MM.1S (cell line): Measurements from ENCODE around the gene LIX1.

ENCODE experiments used
- DNase-seq: peaks from one replicate; pipeline ENCODE4 v3.0.0-alpha.2; 2015
- H2AFZ ChIP-seq: fragments of 300-600 bp; sonication (generic); 2 replicates; pipeline ENCODE4 v1.6.0; 2016; ENCODE audit warnings: antibody characterized with exemption, low read length
- H3F3A ChIP-seq: fragments of 300-600 bp; sonication (generic); 2 replicates; pipeline ENCODE4 v1.6.1; 2016; ENCODE audit warnings: mild to moderate bottlenecking, antibody characterized with exemption, low read length, moderate library complexity, mixed read lengths; ENCODE audit not compliant: insufficient read depth
- H3K27ac ChIP-seq: fragments of 300-600 bp; sonication (generic); 2 replicates; pipeline ENCODE4 v1.5.1; 2016; ENCODE audit warnings: mild to moderate bottlenecking, low read length
- H3K27me3 ChIP-seq: fragments of 300-600 bp; sonication (generic); replicated peaks from 2 replicates; pipeline ENCODE4 v1.6.0; 2016; ENCODE audit warnings: low read length; ENCODE audit not compliant: insufficient read depth
- H3K36me3 ChIP-seq: fragments of 300-600 bp; sonication (generic); replicated peaks from 2 replicates; pipeline ENCODE4 v1.6.1; 2016; ENCODE audit warnings: mild to moderate bottlenecking, low read length, mixed read lengths; ENCODE audit not compliant: insufficient read depth
- H3K4me1 ChIP-seq: fragments of 300-600 bp; sonication (generic); 2 replicates; pipeline ENCODE4 v1.6.1; 2016; ENCODE audit warnings: low read length, mixed read lengths
- H3K4me2 ChIP-seq: fragments of 300-600 bp; sonication (generic); 2 replicates; pipeline ENCODE4 v1.6.0; 2016; ENCODE audit warnings: low read depth, low read length
- H3K4me3 ChIP-seq: fragments of 300-600 bp; sonication (generic); 2 replicates; pipeline ENCODE4 v1.5.1; 2016; ENCODE audit warnings: low read length, mixed read lengths
- H3K79me2 ChIP-seq: fragments of 300-600 bp; sonication (generic); 2 replicates; pipeline ENCODE4 v1.6.1; 2016; ENCODE audit warnings: mixed run types, low read length, mixed read lengths
- H3K9ac ChIP-seq: fragments of 300-600 bp; sonication (generic); 2 replicates; pipeline ENCODE4 v1.6.1; 2016; ENCODE audit warnings: low read length, mixed read lengths
- H3K9me2 ChIP-seq: fragments of 300-600 bp; sonication (generic); replicated peaks from 2 replicates; pipeline ENCODE4 v1.6.1; 2016; ENCODE audit warnings: mild to moderate bottlenecking, low read length, mixed read lengths; ENCODE audit not compliant: insufficient read depth
- H3K9me3 ChIP-seq: fragments of 300-600 bp; sonication (generic); replicated peaks from 2 replicates; pipeline ENCODE4 v1.6.1; 2016; ENCODE audit warnings: mild to moderate bottlenecking, low read length, mixed read lengths; ENCODE audit not compliant: insufficient read depth
- H4K20me1 ChIP-seq: fragments of 300-600 bp; sonication (generic); 2 replicates; pipeline ENCODE4 v1.6.1; 2016; ENCODE audit warnings: mild to moderate bottlenecking, low read length, moderate library complexity, mixed read lengths; ENCODE audit not compliant: insufficient read depth
- CTCF ChIP-seq: fragments of 300-600 bp; sonication (generic); IDR thresholded peaks from 2 replicates; pipeline ENCODE4 v1.5.1; 2016; ENCODE audit warnings: antibody characterized with exemption, low read length, mixed read lengths
- EZH2 ChIP-seq: fragments of 300-600 bp; sonication (generic); optimal IDR thresholded peaks from 2 replicates; pipeline ENCODE3; 2017; ENCODE audit warnings: low read depth, mild to moderate bottlenecking, antibody characterized with exemption, low read length, mixed read lengths
- EZH2phosphoT487 ChIP-seq: fragments of 300-600 bp; sonication (generic); IDR thresholded peaks from 2 replicates; pipeline ENCODE4 v1.6.1; 2018; ENCODE audit warnings: antibody characterized with exemption, low read length

LIX1 gene

DNA sequence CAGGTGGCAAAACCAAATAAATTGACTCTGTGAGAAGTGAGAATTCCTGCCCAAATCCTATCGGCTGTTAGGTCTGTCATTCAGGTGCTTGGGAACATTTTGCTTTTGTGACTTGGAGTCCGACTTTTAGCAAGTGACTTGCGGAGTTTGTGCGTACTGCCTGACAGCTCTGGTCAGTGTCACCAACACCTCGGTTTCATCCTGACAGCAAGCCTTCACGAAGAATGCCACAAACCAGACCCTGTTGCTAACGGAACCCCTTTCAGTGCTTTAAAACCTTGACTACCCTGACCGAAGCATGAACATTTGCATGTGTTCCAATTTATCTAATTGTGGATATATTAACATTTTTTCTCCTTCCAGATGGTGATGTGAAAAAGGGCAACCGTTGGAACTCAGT is 26.5 kb downstream of the LIX1 start:
- Histone ChIP-seq H3K9me3 (no peaks in the 10 kb centered on the region), H3K79me2 (no peaks in the 10 kb centered on the region), H3F3A (no peaks in the 10 kb centered on the region), H3K36me3 (no peaks in the 10 kb centered on the region), H2AFZ (no peak overlapping the region), H3K4me2 (no peak overlapping the region), H3K4me3 (no peak overlapping the region), H3K9me2 (no peaks in the 10 kb centered on the region), H3K4me1 (peaks cover 9% of the 10 kb centered on the region; the same call in 1 of the 2 replicates), H3K9ac (no peak overlapping the region), H4K20me1 (no peaks in the 10 kb centered on the region), H3K27me3 (no peaks in the 10 kb centered on the region), H3K27ac (no peak overlapping the region)
- DNase-seq: no peak
- no peak for TF ChIP-seq EZH2phosphoT487
- TF ChIP-seq EZH2: no peak
- no peak for TF ChIP-seq CTCF

DNA sequence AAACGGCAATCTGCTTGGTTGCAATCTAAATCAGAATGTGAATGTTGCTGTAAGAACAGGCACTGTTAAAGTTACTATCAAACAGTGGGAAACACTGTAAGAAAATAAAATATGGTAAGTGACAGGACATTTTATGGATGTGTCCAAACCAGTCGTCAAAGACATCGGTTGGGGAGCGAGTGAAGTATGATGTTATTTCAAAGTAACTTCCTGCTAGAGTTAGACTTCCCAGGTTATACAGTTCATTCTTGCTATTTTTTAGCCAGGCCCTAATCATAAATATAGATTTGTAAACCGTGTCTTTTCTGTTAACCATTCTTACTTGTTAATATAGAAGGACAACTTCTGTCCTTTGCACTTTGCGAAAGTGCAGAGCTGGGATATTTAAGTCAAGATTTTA is 30.2 kb downstream of the LIX1 start:
- Histone ChIP-seq H3K4me2 (no peak overlapping the region), H4K20me1 (no peaks in the 10 kb centered on the region), H3K4me3 (no peak overlapping the region), H3K9ac (no peak overlapping the region), H3K9me2 (no peaks in the 10 kb centered on the region), H3K79me2 (no peaks in the 10 kb centered on the region), H3F3A (no peaks in the 10 kb centered on the region), H3K36me3 (no peaks in the 10 kb centered on the region), H3K4me1 (no peaks in the 10 kb centered on the region), H3K27ac (no peak overlapping the region), H3K27me3 (no peaks in the 10 kb centered on the region), H2AFZ (no peak overlapping the region), H3K9me3 (no peaks in the 10 kb centered on the region)
- TF ChIP-seq CTCF: no peak
- TF ChIP-seq EZH2phosphoT487: no peak
- TF ChIP-seq EZH2: no peak
- DNase-seq: no peak

DNA sequence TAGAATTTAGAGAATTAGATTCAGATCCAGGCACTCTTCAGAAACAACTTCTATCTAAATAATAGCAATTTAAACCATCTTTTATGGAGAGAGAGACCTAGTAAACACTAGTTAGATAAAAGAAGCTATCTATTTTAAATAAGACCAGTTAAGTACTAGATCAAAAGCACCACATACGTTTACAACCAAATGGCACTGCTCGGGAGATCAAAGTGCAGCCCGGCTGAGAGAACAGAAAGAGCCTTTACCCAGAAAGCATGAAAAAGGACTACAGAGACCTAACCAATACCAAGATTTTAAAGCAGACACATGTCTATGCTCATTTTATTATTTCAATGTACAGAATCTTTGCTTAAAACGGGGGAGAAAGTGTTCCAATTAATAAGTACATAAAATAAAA is 30.8 kb downstream of the LIX1 start:
- Histone ChIP-seq H3K4me1 (no peaks in the 10 kb centered on the region), H3K4me3 (no peak overlapping the region), H3K9me3 (no peaks in the 10 kb centered on the region), H3K9ac (no peak overlapping the region), H3K79me2 (no peaks in the 10 kb centered on the region), H3K9me2 (no peaks in the 10 kb centered on the region), H2AFZ (no peak overlapping the region), H3F3A (no peaks in the 10 kb centered on the region), H3K27ac (no peak overlapping the region), H3K36me3 (no peaks in the 10 kb centered on the region), H4K20me1 (no peaks in the 10 kb centered on the region), H3K27me3 (no peaks in the 10 kb centered on the region), H3K4me2 (no peak overlapping the region)
- TF ChIP-seq EZH2 (no peak), EZH2phosphoT487 (no peak), CTCF (no peak)
- DNase-seq: no peak
